GM20431 (cell line): ENCODE measurements around the gene STK11.
"Not testable (repeated sequence)": the region's sequence is repeated elsewhere in the genome, so short reads cannot be mapped to it uniquely, and the experiment has no call there.

ENCODE experiments used
- in situ Hi-C: fragments of 300-500 bp; cut with MseI, MboI; formaldehyde crosslinking; loops from one replicate; pipeline ENCODE4 v1.15.0; 2020; ENCODE audit warnings: low sequenced_read_pairs; ENCODE audit not compliant: unreplicated experiment

STK11 gene

GRCh38 chr19:1206150-1206863 lies 729 bp downstream of the STK11 start:
- in situ Hi-C loops, result no loop called here

- in situ Hi-C loops, result no loop called here
These were observed 1.4 kb downstream of the STK11 start for GRCh38 chr19:1206864-1207450.

GRCh38 chr19:1208830-1209229 lies 3.3 kb downstream of the STK11 start:
- in situ Hi-C loops, result not testable (repeated sequence)

- in situ Hi-C loops, result no loop called here
These were observed 4.6 kb downstream of the STK11 start for GRCh38 chr19:1210227-1210538.

GRCh38 chr19:1211494-1212234 lies 6.1 kb downstream of the STK11 start:
- in situ Hi-C loops, result no loop called here

GRCh38 chr19:1213391-1214286 lies 8.1 kb downstream of the STK11 start:
- in situ Hi-C loops, result no loop called here

- in situ Hi-C loops, result no loop called here
These were observed 8.8 kb downstream of the STK11 start for GRCh38 chr19:1214299-1214861.

GRCh38 chr19:1214862-1215731 lies 9.5 kb downstream of the STK11 start:
- in situ Hi-C loops, result no loop called here

- in situ Hi-C loops, result no loop called here
These were observed 11.2 kb downstream of the STK11 start for GRCh38 chr19:1216756-1217155.

GRCh38 chr19:1217366-1217765 lies 11.8 kb downstream of the STK11 start:
- in situ Hi-C loops, result no loop called here

GRCh38 chr19:1218751-1219567 lies 13.4 kb downstream of the STK11 start:
- in situ Hi-C loops, result no loop called here

GRCh38 chr19:1219786-1220476 lies 14.4 kb downstream of the STK11 start:
- in situ Hi-C loops, result no loop called here

- in situ Hi-C loops, result no loop called here
These were observed 14.9 kb downstream of the STK11 start for GRCh38 chr19:1220477-1220930.

- in situ Hi-C loops, result no loop called here
These were observed 15.7 kb downstream of the STK11 start for GRCh38 chr19:1220976-1221903.

GRCh38 chr19:1221904-1222255 lies 16.3 kb downstream of the STK11 start:
- in situ Hi-C loops, result no loop called here

- in situ Hi-C loops, result no loop called here
These were observed 16.8 kb downstream of the STK11 start for GRCh38 chr19:1222394-1222793.
